Activated T-helper 1 cell treated with anti-CD3 and anti-CD28 coated beads, Interleukin-12 subunit alpha, Interleukin-12 subunit beta, Interleukin-2, Interleukin-4 antibody, amounts not matched to agents 30 ng/mL and 10 ng/mL and 1 ng/mL, durations not matched to agents 14 hours and 24 hours and 36 hours (primary cell): ENCODE measurements around the gene TBC1D32. TPM values are rescaled to one million over a fixed set of nuclear protein-coding genes. Genes with fewer than 3 reads are reported as not detected.
"Not testable (repeated sequence)": the region's sequence is repeated elsewhere in the genome, so short reads cannot be mapped to it uniquely, and the experiment has no call there.

Experiments used
- DNase-seq: peaks from one replicate; pipeline ENCODE4 v3.0.0; 2021; ENCODE audit warnings: low spot score
- H3K27ac Mint-ChIP-seq: one replicate; pipeline ENCODE4 v1.8.0; 2021; ENCODE audit warnings: mild to moderate bottlenecking, mixed read lengths
- H3K27me3 Mint-ChIP-seq: one replicate; pipeline ENCODE4 v1.8.0; 2022; ENCODE audit warnings: mild to moderate bottlenecking, moderate library complexity, mixed read lengths; ENCODE audit not compliant: insufficient read depth
- H3K36me3 Mint-ChIP-seq: one replicate; pipeline ENCODE4 v1.8.0; 2021; ENCODE audit warnings: low read depth, mixed read lengths
- H3K4me1 Mint-ChIP-seq: one replicate; pipeline ENCODE4 v1.8.0; 2021; ENCODE audit warnings: low read depth, mixed read lengths
- H3K4me3 Mint-ChIP-seq: one replicate; pipeline ENCODE4 v1.8.0; 2021; ENCODE audit warnings: mild to moderate bottlenecking, moderate library complexity, mixed read lengths
- H3K9me3 Mint-ChIP-seq: one replicate; pipeline ENCODE4 v1.8.0; 2021; ENCODE audit warnings: mixed read lengths
- intact Hi-C: fragments of 100-400 bp; cut with micrococcal nuclease; formaldehyde crosslinking; loops from one replicate; pipeline ENCODE4 v1.15.1; 2024
- total RNA-seq: library from RNA; stranded (reverse); gene quantifications from 2 replicates; pipeline ENCODE4 v1.2.3, GENCODE V29; 2022

The TBC1D32 gene
- total RNA-seq, 1 donor from 2014 or later: 7.9 TPM

DNA sequence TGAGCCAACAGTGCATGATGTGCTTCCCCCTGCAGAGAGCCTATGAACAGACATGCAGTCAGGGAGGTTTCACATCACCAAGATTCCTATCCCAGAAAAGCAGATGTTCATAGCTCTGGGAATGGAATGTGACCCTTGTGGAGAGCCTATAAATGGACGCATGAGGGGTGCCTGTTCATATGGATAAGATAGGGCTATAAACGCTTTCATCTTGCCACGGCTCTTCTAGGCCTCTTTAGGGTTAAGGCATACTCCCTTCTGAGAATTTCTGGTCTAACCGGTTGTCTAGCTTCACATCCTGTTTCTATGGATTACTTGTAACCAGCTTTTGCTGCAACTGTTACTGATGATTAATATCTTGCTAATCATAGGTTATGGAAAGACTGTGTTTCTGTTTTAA is 285.7 kb downstream of the TBC1D32 start:
- H3K9me3 Mint-ChIP-seq, H3K4me1 Mint-ChIP-seq, H3K36me3 Mint-ChIP-seq, H3K27me3 Mint-ChIP-seq, intact Hi-C loops, DNase-seq, H3K27ac Mint-ChIP-seq, H3K4me3 Mint-ChIP-seq: not testable (repeated sequence)

DNA sequence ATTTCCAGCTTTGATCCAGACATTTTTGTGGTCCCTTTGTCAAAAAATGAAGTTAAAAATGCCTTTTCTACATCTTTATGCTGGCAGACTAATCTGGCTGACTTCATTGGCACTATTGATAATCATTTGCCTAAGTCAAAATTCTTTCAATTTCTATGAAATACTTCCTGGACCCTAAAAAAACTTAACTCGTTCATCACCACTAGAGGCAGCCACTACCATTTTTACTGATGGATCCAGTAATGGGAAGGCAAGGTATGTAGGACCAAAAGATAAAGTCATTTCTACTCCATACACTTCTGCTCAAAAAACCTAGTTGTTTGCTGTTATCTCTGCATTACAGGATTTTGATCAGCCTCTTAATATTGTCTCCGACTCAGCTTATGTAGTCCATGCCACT is 289.4 kb downstream of the TBC1D32 start:
- H3K27me3 Mint-ChIP-seq, DNase-seq, H3K9me3 Mint-ChIP-seq, H3K4me3 Mint-ChIP-seq, intact Hi-C loops, H3K36me3 Mint-ChIP-seq, H3K27ac Mint-ChIP-seq, H3K4me1 Mint-ChIP-seq: not testable (repeated sequence)

DNA sequence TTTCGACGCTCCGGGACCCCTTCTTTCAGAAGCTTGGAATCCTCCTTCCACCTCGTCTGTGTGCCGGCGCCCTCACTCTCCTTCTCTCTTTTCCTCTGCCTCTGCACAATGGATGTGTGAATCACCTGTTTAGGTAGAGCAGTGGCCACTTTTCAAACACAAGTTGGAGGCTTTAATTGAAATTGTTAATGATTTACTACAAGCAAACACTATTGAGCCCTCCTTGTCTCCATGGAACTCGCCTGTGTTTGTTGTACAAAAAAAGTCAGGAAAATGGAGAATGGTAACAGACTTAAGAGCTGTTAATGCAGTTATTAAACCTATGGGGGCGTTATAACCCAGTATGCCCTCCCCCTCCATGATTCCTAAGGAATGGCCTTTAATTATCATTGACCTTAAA is 290.6 kb downstream of the TBC1D32 start:
- H3K27me3 Mint-ChIP-seq, H3K36me3 Mint-ChIP-seq, intact Hi-C loops, H3K4me3 Mint-ChIP-seq, H3K9me3 Mint-ChIP-seq, H3K4me1 Mint-ChIP-seq, H3K27ac Mint-ChIP-seq, DNase-seq: not testable (repeated sequence)

DNA sequence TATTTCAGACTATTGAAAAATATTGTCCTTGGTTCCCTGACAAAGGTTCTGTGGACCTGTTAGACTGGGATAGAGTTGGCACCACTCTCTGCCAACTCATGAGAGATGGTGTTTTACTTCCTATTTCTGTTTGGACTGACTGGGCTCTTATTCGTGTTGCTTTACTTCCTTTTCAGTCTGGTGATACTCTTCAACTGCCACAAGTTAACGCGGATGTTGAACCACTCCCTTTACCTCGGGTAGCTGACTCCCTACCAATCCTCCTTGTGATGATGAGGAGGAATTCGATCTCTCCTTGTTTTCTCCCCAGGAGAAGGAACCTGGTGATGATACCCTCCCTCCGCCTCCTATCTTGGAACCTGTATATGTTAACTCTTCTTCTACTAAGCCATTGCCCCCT is 291.1 kb downstream of the TBC1D32 start:
- DNase-seq, intact Hi-C loops, H3K36me3 Mint-ChIP-seq, H3K27me3 Mint-ChIP-seq, H3K4me1 Mint-ChIP-seq, H3K27ac Mint-ChIP-seq, H3K9me3 Mint-ChIP-seq, H3K4me3 Mint-ChIP-seq: not testable (repeated sequence)

DNA sequence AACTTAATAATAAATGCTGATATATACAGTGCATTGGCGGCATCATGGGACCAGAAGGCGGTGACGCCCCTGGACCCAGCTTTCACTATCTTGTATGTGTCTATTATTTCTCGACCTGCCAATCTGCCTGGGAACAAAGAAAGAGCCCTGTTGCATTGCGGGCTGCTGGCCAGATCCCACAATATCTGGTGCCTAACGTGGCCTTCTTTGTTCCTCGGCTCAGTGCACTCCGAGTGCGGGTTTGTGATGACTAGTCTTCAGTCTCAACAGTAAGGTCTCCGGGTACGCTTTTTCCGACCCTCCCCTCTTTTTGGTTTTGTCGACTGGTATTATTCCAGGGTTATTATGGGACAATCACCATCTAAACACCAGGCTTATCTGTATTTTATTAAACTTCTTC is 291.5 kb downstream of the TBC1D32 start:
- H3K9me3 Mint-ChIP-seq: no peaks in the 10 kb centered on the region
- H3K4me1 Mint-ChIP-seq: no peaks in the 10 kb centered on the region
- no peak overlapping the region for H3K27ac Mint-ChIP-seq
- intact Hi-C loops: no loop called here
- DNase-seq: no peak
- no peak overlapping the region for H3K4me3 Mint-ChIP-seq
- no peaks in the 10 kb centered on the region for H3K27me3 Mint-ChIP-seq
- no peaks in the 10 kb centered on the region for H3K36me3 Mint-ChIP-seq

DNA sequence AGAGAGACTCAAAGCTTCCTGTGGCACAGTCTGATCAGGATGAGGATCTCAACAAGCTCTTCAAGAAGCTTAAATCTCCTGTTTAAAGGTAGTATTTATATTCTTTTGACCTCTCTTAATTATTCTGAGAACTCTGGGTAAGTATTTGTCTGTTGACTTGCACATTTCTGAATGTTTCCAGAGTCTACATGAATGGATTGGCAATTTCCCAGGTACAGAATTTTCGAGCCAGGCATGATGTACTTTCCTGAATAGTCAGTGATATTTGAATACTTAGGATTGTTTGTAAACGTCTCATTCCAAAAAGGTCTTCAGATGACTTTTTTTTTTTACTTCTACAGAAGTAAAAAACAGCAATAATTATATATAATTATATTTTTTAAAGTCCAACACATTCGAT is 293.4 kb downstream of the TBC1D32 start:
- no peak overlapping the region for H3K27ac Mint-ChIP-seq
- no peak overlapping the region for H3K4me3 Mint-ChIP-seq
- no peaks in the 10 kb centered on the region for H3K9me3 Mint-ChIP-seq
- H3K36me3 Mint-ChIP-seq: no peaks in the 10 kb centered on the region
- DNase-seq: no peak
- H3K27me3 Mint-ChIP-seq: no peaks in the 10 kb centered on the region
- intact Hi-C loops: no loop called here
- no peaks in the 10 kb centered on the region for H3K4me1 Mint-ChIP-seq

DNA sequence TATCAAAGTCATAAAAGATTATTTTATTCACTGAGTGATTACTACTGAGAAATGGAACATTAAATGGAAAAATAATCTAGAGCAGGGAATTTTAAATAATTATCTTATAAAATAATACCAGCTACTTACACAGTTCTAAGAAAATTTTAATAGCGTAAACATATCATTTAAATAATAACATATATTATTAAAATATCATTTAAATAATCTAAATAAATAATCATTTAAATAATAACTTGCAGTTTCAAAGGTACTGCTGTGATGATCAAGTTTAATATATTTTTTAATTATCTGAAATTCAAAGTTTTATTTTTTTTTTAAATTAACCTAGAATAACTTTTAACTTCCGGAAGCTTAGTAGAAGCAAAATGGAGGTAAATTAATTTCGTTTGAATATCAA is 301.2 kb downstream of the TBC1D32 start:
- Mint-ChIP-seq H3K9me3 (no peaks in the 10 kb centered on the region), H3K4me1 (no peaks in the 10 kb centered on the region), H3K27ac (no peak overlapping the region), H3K4me3 (no peak overlapping the region), H3K27me3 (no peaks in the 10 kb centered on the region), H3K36me3 (no peaks in the 10 kb centered on the region)
- no peak for DNase-seq
- intact Hi-C loops: no loop called here

DNA sequence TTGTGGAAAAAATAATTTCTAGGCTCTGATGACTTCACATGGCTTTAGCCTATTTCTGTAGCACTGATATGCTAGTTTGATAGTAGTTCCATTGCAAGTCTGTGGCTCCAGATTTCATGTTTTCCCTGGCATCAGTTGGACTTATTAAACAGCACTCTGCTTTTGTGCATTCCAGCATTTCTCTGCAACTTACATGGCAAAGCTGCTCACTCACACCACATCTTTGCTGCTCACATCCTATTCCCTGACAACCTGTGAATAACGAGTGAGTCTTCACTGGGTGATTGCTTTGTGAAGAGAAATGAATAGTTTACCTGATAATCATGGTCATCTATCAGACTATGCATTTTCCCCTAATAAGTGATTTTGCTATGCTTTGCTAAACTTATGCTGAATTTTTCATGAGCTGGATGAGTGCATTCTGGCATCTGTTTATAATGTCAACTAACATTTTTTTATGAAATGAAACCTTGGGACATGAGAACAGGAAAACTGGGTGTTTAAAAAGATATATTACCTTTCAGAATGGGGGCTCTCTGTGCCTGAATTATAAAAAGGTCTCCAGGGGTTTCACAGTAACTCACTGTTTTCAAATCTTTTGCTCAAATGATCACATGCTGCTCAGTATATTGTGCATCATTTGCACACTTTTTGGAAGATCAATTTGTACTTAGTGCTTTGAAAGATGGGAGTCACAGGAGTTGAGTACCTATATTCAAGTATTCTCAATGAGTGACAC is 301.8 kb downstream of the TBC1D32 start:
- intact Hi-C loops: no loop called here
- Mint-ChIP-seq H3K4me3 (no peak overlapping the region), H3K9me3 (no peaks in the 10 kb centered on the region), H3K27ac (no peak overlapping the region), H3K36me3 (no peaks in the 10 kb centered on the region), H3K27me3 (no peaks in the 10 kb centered on the region), H3K4me1 (no peaks in the 10 kb centered on the region)
- DNase-seq: no peak

Other genes starting within 250 kb of the TBC1D32 start
- not detected in 2 replicates for gene GJA1, start 101.2 kb upstream of the TBC1D32 start, total RNA-seq